GM19395 (cell line): ENCODE results near the gene ABHD13.

ENCODE experiments used
- ATAC-seq: cut with Tn5 transposase; IDR thresholded peaks from one replicate; pipeline ENCODE4 v1.9.1; 2021; ENCODE audit warnings: mild to moderate bottlenecking, moderate library complexity; ENCODE audit not compliant: unreplicated experiment

The ABHD13 gene

DNA sequence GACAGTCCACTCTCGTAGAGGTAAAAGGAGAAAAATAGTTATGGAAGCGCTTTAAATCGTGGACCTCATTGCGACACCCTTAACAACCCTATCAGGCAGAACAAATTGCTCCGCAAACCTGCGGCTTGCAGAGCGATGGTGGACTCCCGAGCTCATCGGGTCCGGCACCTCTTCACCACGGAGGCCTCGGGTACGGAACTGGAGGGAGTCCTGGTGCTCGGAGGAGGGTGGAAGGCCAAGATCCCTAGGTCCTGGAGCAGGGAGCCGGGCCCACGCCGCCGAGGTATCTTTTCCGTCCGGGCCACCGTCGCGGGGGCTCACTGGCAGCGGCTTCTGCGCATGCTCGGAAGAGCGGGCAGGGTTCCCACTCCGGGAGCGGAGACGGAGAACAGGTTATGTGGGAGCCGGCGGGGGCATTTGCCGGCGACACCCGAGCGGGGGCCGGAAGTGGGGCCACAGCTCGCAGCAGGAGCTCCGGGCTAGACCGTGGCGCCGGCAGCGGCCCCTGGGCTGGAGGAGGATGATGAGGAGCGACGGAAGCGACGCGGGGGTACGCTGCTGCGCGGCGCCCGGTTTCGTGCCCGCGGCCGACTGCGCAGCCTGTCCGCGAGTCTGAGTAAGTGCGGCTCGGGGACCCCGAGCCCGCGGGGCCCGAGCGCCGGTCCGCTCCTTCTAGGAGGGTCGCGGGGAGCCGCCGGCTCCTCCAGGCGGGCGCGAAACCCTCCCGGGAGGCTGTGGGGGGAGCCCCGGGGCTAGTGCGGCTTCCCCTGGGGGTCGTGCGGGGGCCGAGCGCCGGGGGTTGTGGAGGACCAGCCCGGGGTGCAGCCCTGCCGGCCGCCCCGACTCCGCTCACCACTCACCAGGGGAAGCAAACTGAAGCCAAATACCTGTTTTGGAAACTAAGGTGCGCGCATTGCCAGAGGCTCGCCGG, at the start of gene ABHD13:
Gene ABHD13, plus strand, starts transcription at position 349 of the 931 bp plus-strand sequence. CDS start 10,827 bp downstream, outside the sequence.
- peak; percentile 80 for ATAC-seq

DNA sequence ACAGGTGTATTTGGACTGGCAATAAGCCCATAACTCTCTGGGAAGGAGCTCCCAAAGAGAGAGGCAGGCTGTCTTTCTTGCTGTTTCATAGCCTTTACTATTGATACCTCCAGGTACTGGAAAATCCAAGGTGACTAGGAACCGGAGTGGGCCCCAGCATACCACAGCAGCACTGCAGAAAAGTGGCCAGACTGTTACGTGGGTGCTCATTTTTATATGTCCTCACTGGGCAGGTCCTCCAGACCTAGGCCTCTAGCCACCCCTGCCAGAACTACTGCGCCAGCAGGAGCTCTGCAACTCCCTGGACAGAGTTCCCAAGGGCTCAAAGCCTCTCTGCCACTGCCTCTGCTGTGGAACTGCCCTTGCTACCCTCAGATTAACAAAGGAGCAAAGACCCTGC, 49.3 kb upstream of the ABHD13 start:
- ATAC-seq: no peak

DNA sequence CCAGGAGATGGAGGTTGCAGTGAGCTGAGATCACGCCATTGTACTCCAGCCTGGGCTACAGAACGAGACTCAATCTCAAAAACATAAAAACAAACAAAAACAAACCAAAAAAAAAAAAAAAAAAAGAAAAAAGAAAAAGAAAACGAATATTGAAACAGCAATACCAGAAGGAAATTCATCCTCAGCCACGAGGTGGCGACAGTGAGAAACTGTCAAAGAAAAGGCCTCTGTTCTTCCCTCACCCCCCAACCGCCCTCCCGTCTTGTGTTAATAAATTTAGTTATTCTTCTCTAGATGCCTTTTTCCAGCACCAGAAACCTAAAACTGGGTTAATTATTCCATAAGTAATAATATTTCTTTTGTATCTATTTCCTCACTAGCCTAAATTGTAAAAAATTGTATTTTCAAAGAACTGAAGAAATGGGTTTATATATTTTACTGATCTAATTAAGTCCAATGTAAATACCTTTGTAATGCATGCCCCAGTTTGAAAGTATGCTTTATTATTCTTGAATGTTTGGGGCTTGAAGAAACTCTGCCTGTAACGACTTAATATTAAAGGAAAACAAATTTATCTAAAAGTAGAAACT, 41.4 kb upstream of the ABHD13 start:
- ATAC-seq: peak; percentile 79

DNA sequence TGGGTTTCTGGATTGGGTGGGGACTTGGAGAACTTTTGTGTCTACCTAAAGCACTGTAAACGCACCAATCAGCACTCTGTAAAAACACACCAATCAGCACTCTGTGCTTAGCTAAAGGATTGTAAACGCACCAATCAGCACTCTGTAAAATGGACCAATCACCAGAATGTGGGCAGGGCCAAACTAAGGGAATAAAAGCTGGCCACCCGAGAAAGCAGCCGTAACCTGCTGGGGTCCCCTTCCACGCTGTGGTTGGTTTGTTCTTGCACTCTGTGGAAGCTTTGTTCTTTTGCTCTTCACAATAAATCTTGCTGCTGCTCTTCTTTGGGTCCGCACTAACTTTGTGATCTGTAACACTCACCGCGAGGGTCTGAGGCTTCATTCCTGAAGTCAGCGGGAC, 40.1 kb upstream of the ABHD13 start:
- no peak for ATAC-seq

DNA sequence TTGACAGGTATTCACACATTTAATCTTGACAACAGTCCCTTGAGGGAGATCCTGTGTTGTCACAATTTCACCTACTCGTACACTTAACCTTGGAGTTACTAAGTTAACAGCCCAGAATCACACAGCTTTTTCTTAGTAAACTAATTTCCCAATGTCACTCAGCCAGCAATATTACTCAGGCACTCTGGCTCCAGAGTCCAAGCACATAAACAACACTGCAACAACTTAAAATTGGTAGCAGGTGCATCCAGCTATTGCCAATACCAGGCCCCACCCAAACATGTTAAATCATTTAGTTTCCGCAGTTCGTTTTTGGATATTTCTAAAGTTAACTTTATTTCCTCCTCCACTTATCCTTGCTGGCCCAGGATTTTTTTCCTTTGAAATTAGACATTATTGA, 35.5 kb upstream of the ABHD13 start:
- ATAC-seq: no peak

DNA sequence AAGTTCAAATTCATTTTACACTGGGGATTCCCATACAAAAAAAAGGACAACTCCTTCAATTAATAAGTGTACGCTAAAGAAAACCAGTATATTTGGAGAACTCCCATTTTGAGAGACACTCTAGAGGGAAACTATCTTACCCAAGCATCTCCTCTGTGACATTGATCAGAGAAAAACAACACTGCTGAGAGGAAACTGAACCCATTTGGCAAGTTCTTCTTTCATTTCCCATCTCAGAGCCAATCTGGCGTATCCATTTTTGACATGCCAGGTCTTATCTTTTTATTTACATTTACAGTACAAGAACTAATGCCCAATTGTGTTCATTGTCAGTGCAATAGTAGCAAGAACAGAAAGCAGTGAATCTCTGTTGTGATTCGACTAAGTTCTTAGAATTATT, 33.0 kb upstream of the ABHD13 start:
- no peak for ATAC-seq

DNA sequence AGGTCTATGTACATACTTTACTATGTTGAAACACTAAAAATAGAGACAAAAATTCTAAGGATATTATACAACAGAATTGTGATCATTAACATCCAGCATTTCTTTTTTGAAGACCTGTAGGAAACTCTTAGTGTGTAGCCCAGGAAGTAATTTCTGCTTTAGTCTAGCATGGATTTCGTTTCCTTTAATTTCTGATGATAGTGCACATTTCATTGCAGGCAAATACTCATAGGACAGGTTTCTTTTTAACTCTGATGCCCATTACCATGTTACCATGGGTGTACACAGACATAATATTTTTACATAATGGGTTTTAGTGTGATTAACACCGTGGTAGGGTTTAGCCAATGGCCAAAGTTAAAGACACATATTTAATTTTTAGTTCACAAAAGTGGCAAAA, 29.9 kb upstream of the ABHD13 start:
- ATAC-seq: no peak

DNA sequence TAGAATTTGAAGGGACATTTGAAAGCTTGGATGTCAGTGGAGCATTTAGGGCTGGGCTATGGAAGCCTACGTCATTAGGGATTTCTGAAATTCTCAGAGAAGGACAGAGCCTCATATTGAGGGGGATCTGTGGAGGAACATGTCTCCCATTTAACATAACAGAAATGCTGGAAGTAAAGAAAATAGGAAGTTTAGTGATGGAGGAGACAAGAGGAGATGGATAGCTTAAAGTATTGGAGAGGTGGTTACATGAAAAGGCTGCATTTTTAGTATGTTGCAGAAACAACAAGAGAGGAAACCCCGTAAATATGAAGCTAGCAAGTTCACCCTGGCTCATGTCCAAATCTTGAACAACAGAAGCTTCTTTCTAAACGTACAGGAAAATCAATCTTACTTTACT, 27.3 kb upstream of the ABHD13 start:
- no peak for ATAC-seq

DNA sequence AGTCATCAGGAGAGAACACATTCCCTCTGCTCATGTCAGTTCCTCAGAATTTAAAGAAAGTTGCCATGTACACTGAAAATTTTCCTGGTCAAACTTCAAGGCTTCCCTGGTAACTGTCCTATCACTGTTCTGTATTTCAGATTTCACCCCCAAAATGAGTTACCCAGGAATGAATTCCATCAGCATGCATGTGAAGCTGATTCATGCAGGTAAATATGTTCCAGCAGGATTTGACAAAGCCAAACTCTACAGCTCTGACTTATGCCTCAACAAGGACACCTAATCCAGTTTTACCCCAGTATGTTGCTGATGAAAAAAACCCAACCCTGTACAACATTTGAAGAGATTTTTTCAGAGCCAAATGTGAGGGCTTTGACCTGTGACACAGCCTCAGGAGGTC, 24.4 kb upstream of the ABHD13 start:
- no peak for ATAC-seq

DNA sequence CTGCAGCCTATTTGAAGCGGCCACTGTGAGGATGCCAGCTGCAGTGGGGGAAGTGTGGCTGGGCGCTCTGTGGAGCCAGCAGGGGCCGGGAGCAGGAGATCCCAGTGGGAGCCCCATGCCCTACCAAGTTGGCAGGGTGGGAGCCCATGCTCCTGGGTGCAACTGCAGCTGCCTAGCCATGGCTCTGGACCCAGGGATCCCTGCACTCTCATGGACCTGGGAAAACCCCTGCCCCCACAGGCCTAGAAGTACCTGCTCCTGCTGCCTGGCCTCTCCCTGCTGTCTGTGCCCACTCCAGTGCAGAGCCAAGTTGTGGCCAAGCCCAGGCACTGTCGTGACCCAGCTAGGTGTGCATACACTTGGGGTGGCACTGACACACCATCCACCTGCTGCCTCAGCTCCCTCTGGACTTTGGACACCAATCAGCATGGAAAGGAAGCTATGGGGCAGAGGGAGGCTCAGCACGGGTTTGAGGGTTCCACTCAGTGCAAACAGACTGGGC, 23.7 kb upstream of the ABHD13 start:
- no peak for ATAC-seq

DNA sequence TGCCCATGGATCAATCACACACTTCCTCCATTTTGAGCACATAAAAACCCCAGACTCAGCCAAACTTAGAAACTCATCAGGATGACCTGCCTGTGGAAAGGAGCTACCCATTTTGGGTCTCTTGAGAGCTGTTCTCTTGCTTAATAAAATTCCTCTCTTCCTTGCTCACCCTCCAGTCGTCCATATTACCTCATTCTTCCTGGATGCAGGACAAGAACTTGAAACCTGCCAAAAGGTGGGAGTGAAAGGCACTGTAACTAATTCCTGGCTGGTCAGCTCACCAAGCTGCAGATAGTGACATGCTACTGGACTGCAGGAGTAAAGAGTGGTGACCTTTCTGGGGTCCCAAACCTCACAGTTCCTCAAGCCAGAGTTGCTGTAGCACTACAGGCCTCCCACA, 23.0 kb upstream of the ABHD13 start:
- ATAC-seq: no peak

DNA sequence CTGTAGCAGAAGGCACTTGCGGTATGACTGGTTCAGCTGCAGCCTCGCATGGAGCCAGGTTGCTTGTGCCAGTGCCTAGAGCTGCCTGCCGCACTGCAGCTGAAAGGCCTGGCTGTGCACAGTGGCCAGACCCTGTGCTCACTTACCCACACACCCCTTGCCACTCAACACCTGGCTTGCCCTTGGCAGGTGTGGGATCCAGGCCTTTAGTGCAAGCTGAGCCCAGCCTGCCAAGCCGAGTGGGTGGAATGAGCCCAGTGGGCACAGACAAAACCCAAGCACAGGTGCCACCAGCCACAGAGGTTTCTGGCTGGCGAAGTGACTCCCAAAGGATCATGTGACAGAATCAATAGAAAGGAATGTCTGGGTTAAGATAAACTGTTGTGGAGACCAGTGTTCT, 22.3 kb upstream of the ABHD13 start:
- ATAC-seq: no peak

DNA sequence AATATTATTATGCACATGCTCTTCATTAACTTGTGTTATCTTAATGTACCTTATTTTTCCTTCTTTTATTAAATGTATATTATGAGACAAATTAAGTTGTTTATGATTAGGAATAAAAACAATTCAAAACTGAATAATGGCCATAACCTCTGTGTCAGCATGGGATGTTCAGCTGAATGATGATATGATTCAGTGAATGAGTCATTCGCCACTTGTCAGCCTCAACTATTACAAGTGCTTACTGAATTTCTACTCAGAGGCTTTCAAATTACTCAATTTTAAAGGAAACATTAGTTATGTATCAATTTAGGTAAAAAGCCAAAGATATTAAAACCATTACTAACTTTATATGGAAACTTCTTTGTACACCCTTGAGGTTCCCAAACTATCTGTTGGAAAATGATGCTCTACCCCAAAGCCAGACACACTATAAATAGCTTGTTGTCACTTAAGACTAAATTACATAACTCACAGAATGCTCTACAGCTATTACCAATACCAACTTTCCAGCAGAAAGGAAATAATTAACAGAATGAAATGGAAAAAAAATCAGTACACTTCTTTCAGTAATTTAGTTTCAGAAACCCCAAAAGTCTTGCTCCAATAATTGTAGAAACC, 17.3 kb upstream of the ABHD13 start:
- no peak for ATAC-seq

DNA sequence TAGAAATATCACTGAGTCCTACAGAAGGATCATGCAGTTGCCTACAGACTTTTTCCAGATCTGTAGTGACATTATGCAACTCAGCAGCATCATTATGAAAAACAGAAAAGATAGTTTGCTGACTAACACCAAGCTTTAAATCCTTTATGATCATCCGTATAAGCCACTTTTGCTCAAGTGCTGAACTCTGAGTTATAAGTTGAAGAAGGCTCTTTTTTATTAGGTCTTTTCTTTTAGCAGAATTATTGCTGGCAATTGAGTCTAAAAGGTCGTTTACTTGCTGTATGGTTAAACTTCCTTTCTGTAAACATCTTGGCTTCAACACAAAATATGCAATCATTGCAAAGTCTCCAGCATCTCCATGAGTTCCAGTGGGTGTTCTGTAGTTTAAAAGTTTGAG, 7.6 kb upstream of the ABHD13 start:
- ATAC-seq: no peak

DNA sequence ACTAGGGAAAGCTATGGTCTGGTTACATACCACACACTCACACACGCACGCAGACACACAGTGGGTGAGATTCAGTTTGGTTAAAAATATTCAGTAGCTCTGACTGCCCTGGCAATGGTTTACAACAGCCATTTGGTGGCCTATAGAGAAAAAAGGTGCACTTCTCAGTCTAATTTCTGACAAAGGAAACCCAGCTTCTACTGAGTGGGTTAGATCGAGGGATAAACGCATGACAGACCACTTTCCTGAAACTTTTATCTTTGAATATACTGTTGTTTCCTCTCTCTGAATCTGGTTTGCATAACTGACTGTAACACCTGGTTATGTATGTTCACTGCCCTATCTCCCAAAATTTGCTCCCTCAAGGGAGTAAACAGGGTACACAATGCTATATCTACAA, 5.3 kb upstream of the ABHD13 start:
- peak; percentile 54 for ATAC-seq

DNA sequence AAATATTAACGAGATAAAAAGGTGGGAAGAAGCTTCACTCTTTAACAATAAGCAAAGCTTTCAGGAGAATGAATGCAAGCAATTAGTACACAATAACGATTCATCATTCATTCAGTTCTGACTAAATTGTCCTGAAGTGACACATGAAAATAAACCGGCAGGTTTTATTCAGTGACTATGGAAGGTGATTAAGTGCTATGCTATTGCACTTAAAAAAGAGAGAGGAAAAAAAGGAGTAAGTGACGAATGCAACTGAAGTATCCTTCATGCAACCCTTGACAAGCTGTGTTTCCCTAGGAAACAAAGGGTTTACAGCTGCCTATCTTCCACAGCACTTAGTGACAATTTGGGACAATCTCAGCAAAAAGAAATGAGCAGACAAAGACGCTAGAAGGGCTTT, 4.2 kb upstream of the ABHD13 start:
- ATAC-seq: no peak

DNA sequence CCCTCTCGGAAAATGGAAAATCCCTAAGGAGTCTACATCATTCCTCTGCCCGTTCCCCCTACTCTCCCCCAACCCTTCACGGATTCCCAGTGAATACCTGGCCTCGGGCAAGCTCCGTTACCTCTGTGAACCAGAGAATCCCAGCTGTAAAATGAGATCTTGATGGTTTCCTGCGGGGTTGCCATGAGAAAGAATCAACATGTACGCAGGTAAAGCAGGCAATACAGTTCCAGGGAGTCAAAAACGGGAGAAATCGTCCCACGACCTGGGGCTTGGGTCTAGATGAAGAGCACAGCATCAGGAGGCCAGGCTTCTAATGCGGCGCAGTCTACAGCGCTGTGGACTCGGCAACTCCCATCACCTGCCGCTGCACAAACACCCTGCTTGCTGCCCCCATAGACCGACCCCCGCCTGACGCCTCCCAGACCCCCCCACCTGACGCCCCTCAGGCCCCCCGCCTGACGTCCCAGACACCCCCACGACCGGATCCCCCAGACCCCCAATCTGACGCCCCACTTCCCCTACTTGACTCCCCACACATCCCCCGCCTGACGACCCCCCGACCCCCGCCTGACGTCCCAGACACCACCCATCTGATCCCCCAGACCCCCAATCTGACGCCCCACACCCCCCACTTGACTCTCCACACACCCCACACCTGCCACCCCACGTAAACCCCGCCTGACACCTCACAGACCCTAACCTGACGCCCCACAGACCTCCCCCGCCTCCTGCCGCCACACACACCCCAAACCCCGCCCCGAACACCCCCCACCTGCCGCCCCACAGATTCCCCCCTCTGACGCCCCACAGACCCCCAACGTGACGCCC, 3.5 kb upstream of the ABHD13 start:
- ATAC-seq: no peak

DNA sequence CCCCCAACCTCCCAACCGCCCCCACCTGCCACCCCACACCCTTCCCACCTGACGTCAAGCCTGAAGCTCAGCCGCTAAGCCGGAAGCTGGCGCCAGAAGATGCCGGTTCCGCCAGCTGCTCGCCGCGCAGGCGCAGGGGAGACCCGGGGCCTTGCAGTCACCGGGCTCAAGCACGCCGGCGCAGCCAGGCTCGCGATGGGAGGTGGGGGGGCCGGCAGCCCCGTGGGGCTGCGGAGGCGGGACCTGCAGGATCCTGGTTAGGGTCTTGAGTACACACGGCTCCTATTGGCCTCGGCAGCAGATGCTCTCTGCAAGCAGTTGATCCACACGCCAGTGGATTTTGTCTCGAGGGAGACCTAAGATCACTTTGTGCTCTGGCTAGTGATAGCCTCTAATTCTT, 2.8 kb upstream of the ABHD13 start, which contains the start of gene LIG4:
Gene LIG4, minus strand, starts transcription at position 101 of the 400 bp plus-strand sequence. CDS start 4,268 bp downstream, outside the sequence.
- ATAC-seq: peak; percentile 54

DNA sequence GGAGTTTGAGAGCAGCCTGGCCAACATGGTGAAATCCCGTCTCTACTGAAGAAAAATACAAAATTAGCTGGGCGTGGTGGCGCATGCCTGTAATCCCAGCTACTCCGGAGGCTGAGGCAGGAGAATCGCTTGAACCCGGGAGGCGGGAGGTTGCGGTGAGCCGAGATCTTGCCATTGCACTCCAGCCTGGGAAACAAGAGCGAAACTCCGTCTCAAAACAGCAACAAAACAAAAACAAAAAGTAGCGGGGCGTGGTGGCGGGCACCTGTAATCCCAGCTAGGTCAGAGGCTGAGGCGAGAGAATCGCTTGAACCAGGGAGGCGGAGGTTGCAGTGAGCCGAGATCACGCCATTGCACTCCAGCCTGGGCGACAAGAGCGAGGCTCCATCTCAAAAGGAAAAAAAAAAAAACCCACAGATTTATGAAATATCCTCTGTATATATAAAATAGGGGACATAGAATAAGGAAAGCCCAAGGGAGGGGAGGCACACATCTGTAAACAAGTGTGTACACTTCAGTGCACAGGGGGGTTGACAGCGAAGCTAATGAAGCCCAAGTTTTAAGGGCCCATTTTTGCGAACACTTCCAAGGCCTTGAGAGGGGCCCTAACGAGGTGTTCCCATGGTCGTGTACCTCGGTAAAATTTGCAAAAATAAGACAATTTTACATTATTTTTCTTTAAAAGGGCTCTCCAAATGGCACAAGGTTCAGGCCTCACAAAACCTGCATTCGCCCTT, 717 bp upstream of the ABHD13 start:
- ATAC-seq: peak; percentile 1

DNA sequence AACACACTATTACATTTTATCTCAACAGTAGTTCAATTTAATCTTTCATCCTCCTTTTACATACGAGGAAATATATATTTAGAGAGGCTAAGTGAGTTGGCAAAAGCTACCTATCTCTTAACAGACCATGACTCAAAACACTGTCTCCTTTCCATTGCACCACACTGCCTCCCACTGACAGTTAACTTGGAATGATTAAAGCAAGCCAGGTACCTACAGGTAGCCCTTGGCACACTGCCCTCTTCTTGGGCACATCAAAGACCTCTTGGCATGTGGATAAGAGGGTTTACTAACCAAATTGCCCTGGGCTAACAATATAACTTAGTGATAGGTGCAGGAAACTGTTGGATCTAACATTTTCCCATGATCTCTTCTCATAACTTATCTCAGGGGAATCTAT, 1.8 kb downstream of the ABHD13 start:
- no peak for ATAC-seq
